Posterior cingulate gyrus (tissue), 11 donors: ENCODE results near the gene TREX2.

Experiments
- DNase-seq, 10 donors: peaks; one replicate each; pipeline versions ENCODE4 v3.0.0 to v3.0.0-alpha.2; 2020 to 2021; ENCODE audit warnings: mixed read lengths in 3 of 10
- intact Hi-C: fragments of 100-400 bp; cut with DNase I; formaldehyde crosslinking; loops from one replicate; pipeline ENCODE4 v1.15.1; 2023

TREX2 gene

GRCh38 chrX:153457827-153458466 is 12.1 kb upstream of the TREX2 start:
- peak in 3 of 10 donors; percentile 61 to 69 (median 65) for DNase-seq
- intact Hi-C loops, result no loop called here

- intact Hi-C loops, result no loop called here
- peak in 3 of 10 donors; percentile 60 to 75 (median 62) for DNase-seq
Measured at GRCh38 chrX:153457136-153457825, 11.4 kb upstream of the TREX2 start.

GRCh38 chrX:153456704-153457103 is 10.8 kb upstream of the TREX2 start:
- DNase-seq, result peak in 3 of 10 donors; percentile 49 to 72 (median 51)
- intact Hi-C loops, result no loop called here

- DNase-seq, result peak in 9 of 10 donors; percentile 17 to 96 (median 70)
- intact Hi-C loops, result no loop called here
Measured at GRCh38 chrX:153456161-153456560, 10.3 kb upstream of the TREX2 start.

GRCh38 chrX:153455571-153455970 is 9.7 kb upstream of the TREX2 start:
- peak in 2 of 10 donors; percentile 58 to 80 for DNase-seq
- intact Hi-C loops, result no loop called here

- DNase-seq, result peak in 4 of 10 donors; percentile 5 to 82 (median 42)
Measured at GRCh38 chrX:153454901-153455550, 9.2 kb upstream of the TREX2 start.

GRCh38 chrX:153450949-153451277 is 5.1 kb upstream of the TREX2 start:
- intact Hi-C loops, result no loop called here
- peak in 3 of 10 donors; percentile 5 to 79 (median 35) for DNase-seq

More at GRCh38 chrX:153454901-153455550, 9.2 kb upstream of the TREX2 start:
- intact Hi-C loops, result no loop called here

- intact Hi-C loops, result no loop called here
Measured at GRCh38 chrX:153450114-153450948, 4.5 kb upstream of the TREX2 start.

GRCh38 chrX:153449368-153450113 is 3.7 kb upstream of the TREX2 start:
- intact Hi-C loops, result no loop called here
- DNase-seq, result peak in 3 of 10 donors; percentile 5 to 72 (median 42)

More at GRCh38 chrX:153450114-153450948, 4.5 kb upstream of the TREX2 start:
- DNase-seq, result peak in 2 of 10 donors; percentile 66 to 72

GRCh38 chrX:153448556-153449367 is 2.9 kb upstream of the TREX2 start:
- intact Hi-C loops, result no loop called here
- peak in 2 of 10 donors; percentile 61 for DNase-seq

- DNase-seq, result peak in 1 of 10 donors; percentile 35
- intact Hi-C loops, result no loop called here
Measured at GRCh38 chrX:153447581-153447960, 1.7 kb upstream of the TREX2 start.

- intact Hi-C loops, result no loop called here
Measured at GRCh38 chrX:153446950-153447580, 1.2 kb upstream of the TREX2 start.

GRCh38 chrX:153446636-153446936 is 730 bp upstream of the TREX2 start:
- no peak for DNase-seq
- intact Hi-C loops, result no loop called here

More at GRCh38 chrX:153446950-153447580, 1.2 kb upstream of the TREX2 start:
- peak in 3 of 10 donors; percentile 54 to 82 (median 61) for DNase-seq

- intact Hi-C loops, result no loop called here
- DNase-seq, result peak in 3 of 10 donors; percentile 52 to 84 (median 78)
Measured at GRCh38 chrX:153445106-153445855, 575 bp downstream of the TREX2 start.

GRCh38 chrX:153444333-153445011 is 1.4 kb downstream of the TREX2 start:
- DNase-seq, result peak in 3 of 10 donors; percentile 64 to 84 (median 71)
- intact Hi-C loops, result no loop called here

GRCh38 chrX:153443476-153444332 is 2.2 kb downstream of the TREX2 start:
- intact Hi-C loops, result no loop called here
- peak in 3 of 10 donors; percentile 45 to 77 (median 70) for DNase-seq
